K562 (cell line): ENCODE measurements around the gene S100A1. TPM values are rescaled to one million over a fixed set of nuclear protein-coding genes. Genes with fewer than 3 reads are reported as not detected.
A peak's percentile ranks its signal among the peaks of the same experiment; 100 is the strongest.

Experiments used
- ATAC-seq: fragments of 200-7000 bp; cut with Tn5 transposase; 3 replicates; pipeline ENCODE4 v1.9.1; 2020; ENCODE audit warnings: moderate library complexity
- BruUV-seq: library from RNA; stranded (reverse); fragments of 400-500 nt; replicated peaks from 2 replicates; lab custom pipeline; 2021; lab: Mats Ljungman, UMichigan
- CTCF ChIA-PET: fragments of 300-600 bp; formaldehyde crosslinking; extraction: SDS; loops from one replicate; lab custom pipeline; 2021; ENCODE audit warnings: low intra/inter-chr PET ratio; lab: Yijun Ruan, JAX
- POLR2A ChIA-PET: fragments of 300-600, 350-650 bp; sonication (Branson Sonifier 250); formaldehyde crosslinking; extraction: SDS; loops from one replicate; lab custom pipeline; 2021; ENCODE audit warnings: antibody characterized with exemption, inconsistent platforms; lab: Yijun Ruan, JAX
- DNase-seq, 4 experiments: peaks; one replicate each; pipeline versions ENCODE4 v3.0.0 to v3.0.0-alpha.2; 2011 to 2018; ENCODE audit warnings: low spot score in 3 of 4, mixed read lengths in 3 of 4; ENCODE audit errors: extremely low read depth in 1 of 4
- FAIRE-seq: peaks from 2 replicates; lab custom pipeline; 2011; peaks lifted over from hg19 to GRCh38; lab: Jason Lieb, UNC
- H2AFZ ChIP-seq: 2 replicates; pipeline ENCODE4 v1.6.0; 2011; ENCODE audit warnings: low read depth, low read length, control low read depth, inconsistent platforms
- H3K27ac ChIP-seq: fragments of 200-600 bp; 3 replicates; pipeline ENCODE4 v1.8.0; 2011; ENCODE audit warnings: low read depth, mild to moderate bottlenecking, control low read depth, inconsistent platforms, low read length, moderate library complexity, mixed read lengths; ENCODE audit errors: extremely low read depth
- H3K27me3 ChIP-seq, 2 experiments: fragments of 300-600 bp in 1 of 2; 2 replicates in 1 of 2; 3 replicates in 1 of 2; pipeline versions ENCODE4 v1.6.0 to v1.8.0; 2011; ENCODE audit warnings: inconsistent platforms in 2 of 2, low read length in 2 of 2, mild to moderate bottlenecking in 1 of 2, mixed read lengths in 1 of 2, moderate library complexity in 1 of 2; ENCODE audit not compliant: control insufficient read depth in 2 of 2, insufficient read depth in 2 of 2
- H3K36me3 ChIP-seq: fragments of 300-600 bp; 3 replicates; pipeline ENCODE4 v1.8.0; 2011; ENCODE audit warnings: mild to moderate bottlenecking, low read length, inconsistent platforms; ENCODE audit not compliant: control insufficient read depth, insufficient read depth
- H3K4me1 ChIP-seq, 2 experiments: fragments of 200-600 bp in 1 of 2; replicated peaks in 1 of 2; 2 replicates in 1 of 2; 3 replicates in 1 of 2; pipeline versions ENCODE4 v1.5.1 to v1.8.0; 2011; ENCODE audit warnings: inconsistent platforms in 2 of 2, low read length in 2 of 2, mild to moderate bottlenecking in 1 of 2, mixed read lengths in 1 of 2, moderate library complexity in 1 of 2; ENCODE audit not compliant: control insufficient read depth in 2 of 2, insufficient read depth in 2 of 2
- H3K4me2 ChIP-seq: 2 replicates; pipeline ENCODE4 v1.6.1; 2011; ENCODE audit warnings: low read length, control low read depth, inconsistent platforms, mixed read lengths; ENCODE audit not compliant: insufficient read depth
- H3K4me3 ChIP-seq: fragments of 200-600 bp; sonication (generic), shearing (Covaris generic); 2 replicates; pipeline ENCODE4 v1.5.1; 2016; ENCODE audit warnings: control low read depth, inconsistent platforms
- H3K79me2 ChIP-seq: fragments of 200-600 bp; 3 replicates; pipeline ENCODE4 v1.8.0; 2011; ENCODE audit warnings: low read length, inconsistent platforms; ENCODE audit not compliant: control insufficient read depth, insufficient read depth
- H3K9ac ChIP-seq, 2 experiments: 2 replicates each; pipeline versions ENCODE4 v1.6.0 to v1.6.1; 2011; ENCODE audit warnings: low read depth in 2 of 2, low read length in 2 of 2, control low read depth in 1 of 2, inconsistent platforms in 1 of 2, mild to moderate bottlenecking in 1 of 2, mixed read lengths in 1 of 2; ENCODE audit not compliant: insufficient read depth in 1 of 2
- H3K9me1 ChIP-seq: one replicate; pipeline ENCODE4 v1.6.0; 2011; ENCODE audit warnings: inconsistent platforms, mild to moderate bottlenecking, low read length, moderate library complexity; ENCODE audit not compliant: control insufficient read depth, insufficient read depth
- H3K9me3 ChIP-seq: replicated peaks from 2 replicates; pipeline ENCODE4 v1.5.1; 2011; ENCODE audit warnings: low read depth, low read length, inconsistent platforms; ENCODE audit not compliant: control insufficient read depth, insufficient read depth
- H4K20me1 ChIP-seq: replicated peaks from 2 replicates; pipeline ENCODE4 v1.6.1; 2011; ENCODE audit warnings: low read length, inconsistent platforms, mixed read lengths; ENCODE audit not compliant: control insufficient read depth, insufficient read depth
- BDP1 ChIP-seq: IDR thresholded peaks from 3 replicates; pipeline ENCODE4 v1.6.1; 2011; ENCODE audit not compliant: insufficient read length, insufficient read depth
- CAMTA2 ChIP-seq: fragments of 250-450 bp; sonication (Bioruptor Pico); conservative IDR thresholded peaks from 2 replicates; pipeline ENCODE4 v1.5.1; 2022
- CHD1 ChIP-seq: fragments of 200-600 bp; sonication (generic); IDR thresholded peaks from one replicate; pipeline ENCODE4 v1.6.1; 2012; ENCODE audit warnings: mild to moderate bottlenecking, moderate library complexity, low read length, inconsistent platforms
- E2F3 ChIP-seq: fragments of 250-450 bp; sonication (Bioruptor Pico); IDR thresholded peaks from 2 replicates; pipeline ENCODE4 v1.4.0; 2020; ENCODE audit warnings: mild to moderate bottlenecking
- E2F5 ChIP-seq: sonication (generic); formaldehyde crosslinking; IDR thresholded peaks from 2 replicates; pipeline ENCODE4 v1.8.0; 2022; ENCODE audit warnings: mild to moderate bottlenecking, missing genetic modification reagents
- IRF1 ChIP-seq: sonication (generic); formaldehyde crosslinking; IDR thresholded peaks from 2 replicates; pipeline ENCODE4 v1.8.0; 2022; ENCODE audit warnings: missing genetic modification reagents, mild to moderate bottlenecking, borderline replicate concordance
- KLF1 ChIP-seq: fragments of 450-650 bp; IDR thresholded peaks from 2 replicates; pipeline ENCODE4 v1.6.1; 2016; ENCODE audit warnings: missing genetic modification characterization, missing compliant biosample characterization
- MCM7 ChIP-seq, 2 experiments: fragments of 450-650 bp; IDR thresholded peaks; 2 replicates each; pipeline ENCODE4 v1.6.1; 2016 to 2018
- MTA3 ChIP-seq: fragments of 450-650 bp; formaldehyde crosslinking; IDR thresholded peaks from 2 replicates; pipeline ENCODE4 v1.6.1; 2017; ENCODE audit warnings: mild to moderate bottlenecking, borderline replicate concordance
- NR3C1 ChIP-seq: sonication (generic); formaldehyde crosslinking; IDR thresholded peaks from 2 replicates; pipeline ENCODE4 v1.8.1; 2022; ENCODE audit warnings: missing genetic modification reagents
- PML ChIP-seq: IDR thresholded peaks from 2 replicates; pipeline ENCODE4 v1.6.1; 2012; ENCODE audit warnings: low read length, inconsistent platforms
- SAP30 ChIP-seq: fragments of 200-600 bp; sonication (generic); IDR thresholded peaks from 2 replicates; pipeline ENCODE4 v1.6.1; 2012; ENCODE audit warnings: borderline replicate concordance, low read depth, mild to moderate bottlenecking, moderate library complexity, low read length, control low read depth, inconsistent platforms; ENCODE audit not compliant: insufficient read depth, poor library complexity, severe bottlenecking
- SRSF9 ChIP-seq: fragments of 200-400 bp; formaldehyde crosslinking; IDR thresholded peaks from 2 replicates; pipeline ENCODE4 v1.6.1; 2017; ENCODE audit warnings: low read depth, low read length, borderline replicate concordance
- TRIM28 ChIP-seq: fragments of 450-650 bp; IDR thresholded peaks from 2 replicates; pipeline ENCODE4 v1.6.1; 2017
- ZNF280A ChIP-seq: fragments of 450-650 bp; IDR thresholded peaks from 2 replicates; pipeline ENCODE4 v1.6.1; 2018; ENCODE audit warnings: mild to moderate bottlenecking, low read depth; ENCODE audit not compliant: partially characterized antibody
- ZNF395 ChIP-seq: fragments of 200-800 bp; sonication (Bioruptor generic); IDR thresholded peaks from 2 replicates; pipeline ENCODE4 v1.6.1; 2017; ENCODE audit warnings: missing genetic modification characterization, missing compliant biosample characterization
- WGBS: fragments of 100-300 bp; shearing (Covaris generic); methylation state at CpG from one replicate; pipeline ENCODE4 v1.1.6; 2016; ENCODE audit warnings: low coverage, mixed read lengths; ENCODE audit not compliant: insufficient coverage; ENCODE audit errors: missing lambda C conversion rate; 5-methylcytosine and 5-hydroxymethylcytosine counted together
- in situ Hi-C: fragments of 300-500 bp; cut with MboI; formaldehyde crosslinking; loops from 4 replicates; pipeline ENCODE4 v1.15.0; 2018; ENCODE audit warnings: inconsistent platforms, mixed read lengths
- intact Hi-C: fragments of 100-400 bp; cut with micrococcal nuclease; formaldehyde crosslinking; loops from 2 replicates; pipeline ENCODE4 v1.14.2; 2022
- polyA plus RNA-seq, 8 experiments: library from polyadenylated mRNA; depleted of rRNA in 4 of 8; stranded (reverse) in 5 of 8; unstranded in 3 of 8; fragments of >200 nt; fragmentation: Nextera tagmentation in 2 of 8; fragmentation: Illumina TruSeq in 1 of 8; extraction: Ambion mirVana in 2 of 8; extraction: Trizol in 1 of 8; gene quantifications; 2 replicates each; pipeline versions ENCODE4 v1.2.1 to v1.2.3, GENCODE V29; 2011 to 2014; ENCODE audit warnings: inconsistent platforms in 1 of 8, missing spikeins in 1 of 8
- total RNA-seq, 7 experiments: library from RNA; depleted of rRNA in 6 of 7; stranded (reverse); fragments of >200 nt in 6 of 7; fragmentation: Illumina TruSeq in 2 of 7; extraction: Trizol in 2 of 7; gene quantifications; 2 replicates each; pipeline versions ENCODE4 v1.2.1 to v1.2.3, GENCODE V29; 2011 to 2021; ENCODE audit warnings: low replicate concordance in 1 of 7

S100A1 gene
- total and polyA plus RNA-seq, 9 of the 15 experiments (the other 6 are each of a cell fraction or from before 2014, with no cell fraction given) = 0.44 to 30.1 (median 12.7) TPM

GRCh38 chr1:153655333-153655732 is 27.1 kb downstream of the S100A1 start:
- POLR2A ChIA-PET = interaction anchor here (0.6 to 14.7 kb wide), 2 partner anchors 8 to 16 kb away, joined by 4 to 205 read pairs; partner anchors contain the start of gene CHTOP
- BruUV-seq = no TSS peak
- TF ChIP-seq BDP1 = no peak
- TF ChIP-seq PML = no peak
- TF ChIP-seq SRSF9 = no peak
- TF ChIP-seq MCM7 (IDR thresholded peaks at IDR 0.05) = no peak
- TF ChIP-seq E2F3 = no peak
- no peak for TF ChIP-seq NR3C1
- TF ChIP-seq E2F5 (CRISPR knock-in tag) = no peak
- no peak for TF ChIP-seq CHD1
- TF ChIP-seq MTA3 = no peak
- no peak for TF ChIP-seq SAP30
- no peak for TF ChIP-seq TRIM28
- no peak for TF ChIP-seq ZNF395 (CRISPR knock-in tag)
- no peak for TF ChIP-seq ZNF280A
- TF ChIP-seq KLF1 (tag) = no peak
- TF ChIP-seq IRF1 = no peak
- TF ChIP-seq CAMTA2 (CRISPR knock-in tag) = no peak

More at GRCh38 chr1:153655333-153655732, 27.1 kb downstream of the S100A1 start:
- Histone ChIP-seq H3K9ac (no peak overlapping the region), H4K20me1 (no peaks in the 10 kb centered on the region), H2AFZ (peak overlapping the region; percentile 65; the same call in 1 of the 2 replicates), H3K4me3 (no peak overlapping the region), H3K27ac (no peak overlapping the region), H3K79me2 (peaks cover 13% of the 10 kb centered on the region), H3K27me3 (no peaks in the 10 kb centered on the region), H3K4me2 (no peak overlapping the region), H3K9me1 (no peaks in the 10 kb centered on the region), H3K36me3 (no peaks in the 10 kb centered on the region), H3K4me1 (peaks cover 3 to 16% of the 10 kb centered on the region in 2 experiments; a peak in 4 of 5 replicates), H3K9me3 (no peaks in the 10 kb centered on the region)
- FAIRE-seq (no peak), DNase-seq (no peak), ATAC-seq (no peak)
- in situ Hi-C loops (no loop called here), intact Hi-C loops (no loop called here)
- WGBS = 54% methylated on average over 3 of the region's 3 CpGs
- CTCF ChIA-PET = no interaction called here
